Right lung (tissue), 5 donors: Measurements from ENCODE around the gene DAPK1. TPM values are rescaled to one million over a fixed set of nuclear protein-coding genes. Genes with fewer than 3 reads are reported as not detected.

Experiments used
- DNase-seq, 2 donors: peaks; one replicate each; pipeline ENCODE4 v3.0.0-alpha.2; 2013
- polyA plus RNA-seq, 5 donors: library from polyadenylated mRNA; unstranded; fragments of 120-200 nt; gene quantifications; one replicate each; pipeline versions ENCODE4 v1.2.1 to v1.2.3, GENCODE V29; 2013; ENCODE audit warnings: inconsistent platforms in 1 of 5, low replicate concordance in 1 of 5; ENCODE audit not compliant: insufficient read length in 5 of 5, insufficient read depth in 1 of 5

DAPK1 gene
- polyA plus RNA-seq, 5 donors: 173 to 232 (median 217) TPM

- no peak for DNase-seq
These were observed 166.7 kb downstream of the DAPK1 start for GRCh38 chr9:87664153-87665060.

- no peak for DNase-seq
These were observed 167.8 kb downstream of the DAPK1 start for GRCh38 chr9:87665505-87665904.

- DNase-seq: no peak
These were observed 169.6 kb downstream of the DAPK1 start for GRCh38 chr9:87667164-87667738.

- no peak for DNase-seq
These were observed 170.6 kb downstream of the DAPK1 start for GRCh38 chr9:87668222-87668621.

- DNase-seq: no peak
These were observed 171.1 kb downstream of the DAPK1 start for GRCh38 chr9:87668722-87669121.

- no peak for DNase-seq
These were observed 173.1 kb downstream of the DAPK1 start for GRCh38 chr9:87670572-87671264.

- DNase-seq: no peak
These were observed 173.8 kb downstream of the DAPK1 start for GRCh38 chr9:87671478-87671877.

- DNase-seq: no peak
These were observed 174.3 kb downstream of the DAPK1 start for GRCh38 chr9:87671925-87672324.

- no peak for DNase-seq
These were observed 174.9 kb downstream of the DAPK1 start for GRCh38 chr9:87672586-87672985.

GRCh38 chr9:87673446-87674120, 175.9 kb downstream of the DAPK1 start:
- no peak for DNase-seq

GRCh38 chr9:87674565-87675299, 177.1 kb downstream of the DAPK1 start:
- no peak for DNase-seq

GRCh38 chr9:87675906-87676515, 178.3 kb downstream of the DAPK1 start:
- DNase-seq: no peak

- DNase-seq: no peak
These were observed 179.5 kb downstream of the DAPK1 start for GRCh38 chr9:87676976-87677775.

- DNase-seq: no peak
These were observed 180.3 kb downstream of the DAPK1 start for GRCh38 chr9:87677776-87678587.

- no peak for DNase-seq
These were observed 181.1 kb downstream of the DAPK1 start for GRCh38 chr9:87678650-87679355.

- DNase-seq: no peak
These were observed 183.8 kb downstream of the DAPK1 start for GRCh38 chr9:87681271-87682061.

- no peak for DNase-seq
These were observed 184.4 kb downstream of the DAPK1 start for GRCh38 chr9:87682085-87682484.

GRCh38 chr9:87682618-87683017, 185.0 kb downstream of the DAPK1 start:
- no peak for DNase-seq
